Measurements from ENCODE around the gene CFAP58. TPM values are rescaled to one million over a fixed set of nuclear protein-coding genes. Genes with fewer than 3 reads are reported as not detected.

Gene CFAP58
- total RNA-seq, 2 experiments from 2014 or later: 0.21 to 0.23 TPM

GRCh38 chr10:104344219-104344618 lies 9.4 kb upstream of the CFAP58 start:
- ChIA-PET CTCF (no interaction called here), POLR2A (no interaction called here)

- ChIA-PET CTCF (interaction anchor here (1.5 kb wide), 1 partner anchor 54 kb away, joined by 5 read pairs; no protein-coding TSS in a partner anchor), POLR2A (no interaction called here)
Observed at GRCh38 chr10:104345515-104345914, 8.1 kb upstream of the CFAP58 start.

GRCh38 chr10:104345941-104346340 lies 7.7 kb upstream of the CFAP58 start:
- ChIA-PET CTCF (interaction anchor here (0.7 to 1.5 kb wide), 3 partner anchors 16 to 54 kb away, joined by 3 to 5 read pairs (median 3); no protein-coding TSS in a partner anchor), POLR2A (no interaction called here)

- CTCF ChIA-PET: interaction anchor here (1.0 to 2.8 kb wide), 3 partner anchors 18 to 56 kb away, joined by 3 to 14 read pairs (median 7); no protein-coding TSS in a partner anchor
- POLR2A ChIA-PET: interaction anchor here (1.1 kb wide), 1 partner anchor 9 kb away, joined by 3 read pairs; the partner anchor contains the start of gene ITPRIP
Observed at GRCh38 chr10:104347295-104348045, 6.2 kb upstream of the CFAP58 start.

GRCh38 chr10:104348601-104349000 lies 5.0 kb upstream of the CFAP58 start:
- CTCF ChIA-PET: interaction anchor here (2.8 to 3.7 kb wide), 2 partner anchors 42 to 57 kb away, joined by 14 to 40 read pairs; no protein-coding TSS in a partner anchor

GRCh38 chr10:104349623-104350126 lies 4.0 kb upstream of the CFAP58 start:
- ChIA-PET CTCF (interaction anchor here (0.6 to 3.7 kb wide), 11 partner anchors 11 to 82 kb away, joined by 3 to 40 read pairs (median 5); partner anchors contain the start of gene ITPRIP), POLR2A (interaction anchor here (0.6 kb wide), 1 partner anchor 44 kb away, joined by 4 read pairs; no protein-coding TSS in a partner anchor)

More at GRCh38 chr10:104348601-104349000, 5.0 kb upstream of the CFAP58 start:
- POLR2A ChIA-PET: no interaction called here

- CTCF ChIA-PET: interaction anchor here (0.8 to 3.7 kb wide), 13 partner anchors 9 to 82 kb away, joined by 3 to 40 read pairs (median 4); partner anchors contain the start of gene ITPRIP
- POLR2A ChIA-PET: interaction anchor here (0.5 kb wide), 1 partner anchor 15 kb away, joined by 3 read pairs; no protein-coding TSS in a partner anchor
Observed at GRCh38 chr10:104350127-104350635, 3.5 kb upstream of the CFAP58 start.

- ChIA-PET CTCF (interaction anchor here (0.8 to 3.7 kb wide), 13 partner anchors 10 to 83 kb away, joined by 3 to 40 read pairs (median 5); partner anchors contain the start of gene ITPRIP), POLR2A (interaction anchor here (1.4 to 1.7 kb wide), 3 partner anchors 13 to 82 kb away, joined by 5 to 9 read pairs (median 5); partner anchors contain the start of genes GSTO2 and ITPRIP)
Observed at GRCh38 chr10:104351061-104351702, 2.5 kb upstream of the CFAP58 start.

GRCh38 chr10:104351919-104352318 lies 1.7 kb upstream of the CFAP58 start:
- ChIA-PET CTCF (interaction anchor here (1.1 to 3.7 kb wide), 10 partner anchors 11 to 84 kb away, joined by 3 to 40 read pairs (median 7); partner anchors contain the start of gene ITPRIP), POLR2A (interaction anchor here (1.4 to 1.7 kb wide), 3 partner anchors 14 to 82 kb away, joined by 5 to 9 read pairs (median 5); partner anchors contain the start of genes GSTO2 and ITPRIP)

GRCh38 chr10:104359811-104360210 lies 6.2 kb downstream of the CFAP58 start:
- CTCF ChIA-PET: no interaction called here
- POLR2A ChIA-PET: no interaction called here

- CTCF ChIA-PET: interaction anchor here (1.3 kb wide), 1 partner anchor 76 kb away, joined by 3 read pairs; no protein-coding TSS in a partner anchor
- POLR2A ChIA-PET: no interaction called here
Observed at GRCh38 chr10:104367904-104368303, 14.3 kb downstream of the CFAP58 start.

- ChIA-PET POLR2A (no interaction called here), CTCF (interaction anchor here (1.3 kb wide), 1 partner anchor 76 kb away, joined by 3 read pairs; no protein-coding TSS in a partner anchor)
Observed at GRCh38 chr10:104368381-104368780, 14.7 kb downstream of the CFAP58 start.

- ChIA-PET POLR2A (no interaction called here), CTCF (no interaction called here)
Observed at GRCh38 chr10:104371753-104372152, 18.1 kb downstream of the CFAP58 start.

- POLR2A ChIA-PET: no interaction called here
- CTCF ChIA-PET: no interaction called here
Observed at GRCh38 chr10:104374591-104374990, 21.0 kb downstream of the CFAP58 start.

GRCh38 chr10:104376784-104377300 lies 23.2 kb downstream of the CFAP58 start:
- CTCF ChIA-PET: no interaction called here
- POLR2A ChIA-PET: no interaction called here

GRCh38 chr10:104380336-104380735 lies 26.7 kb downstream of the CFAP58 start:
- POLR2A ChIA-PET: no interaction called here
- CTCF ChIA-PET: no interaction called here

GRCh38 chr10:104387130-104387888 lies 33.7 kb downstream of the CFAP58 start:
- ChIA-PET POLR2A (no interaction called here), CTCF (no interaction called here)

- CTCF ChIA-PET: no interaction called here
- POLR2A ChIA-PET: no interaction called here
Observed at GRCh38 chr10:104388830-104389229, 35.2 kb downstream of the CFAP58 start.

Data from activated CD8-positive, alpha-beta memory T cell treated with anti-CD3 and anti-CD28 coated beads for 36 hours (primary cell).